HG03025 (cell line): ENCODE measurements around the gene HMGXB4.

Experiments used
- ATAC-seq: cut with Tn5 transposase; IDR thresholded peaks from one replicate; pipeline ENCODE4 v1.9.1; 2021; ENCODE audit warnings: mild to moderate bottlenecking, moderate library complexity; ENCODE audit not compliant: unreplicated experiment, low FRiP score

HMGXB4 gene

GRCh38 chr22:35308480-35309021 is 51.3 kb downstream of the HMGXB4 start:
- peak; percentile 41 for ATAC-seq

GRCh38 chr22:35310556-35311550 is 53.6 kb downstream of the HMGXB4 start:
- ATAC-seq: no peak

- no peak for ATAC-seq
Measured at GRCh38 chr22:35311551-35311999, 54.3 kb downstream of the HMGXB4 start.

- ATAC-seq: no peak
Measured at GRCh38 chr22:35312198-35313059, 55.1 kb downstream of the HMGXB4 start.

GRCh38 chr22:35313311-35314121 is 56.2 kb downstream of the HMGXB4 start:
- no peak for ATAC-seq

- no peak for ATAC-seq
Measured at GRCh38 chr22:35314161-35314942, 57.1 kb downstream of the HMGXB4 start.

- ATAC-seq: no peak
Measured at GRCh38 chr22:35315141-35315854, 58.0 kb downstream of the HMGXB4 start.

GRCh38 chr22:35315855-35316745 is 58.8 kb downstream of the HMGXB4 start:
- ATAC-seq: no peak

GRCh38 chr22:35316751-35317150 is 59.5 kb downstream of the HMGXB4 start:
- ATAC-seq: no peak

GRCh38 chr22:35317680-35318290 is 60.5 kb downstream of the HMGXB4 start:
- no peak for ATAC-seq

GRCh38 chr22:35318346-35319215 is 61.3 kb downstream of the HMGXB4 start:
- ATAC-seq: no peak

- ATAC-seq: no peak
Measured at GRCh38 chr22:35319244-35319985, 62.1 kb downstream of the HMGXB4 start.

- no peak for ATAC-seq
Measured at GRCh38 chr22:35322126-35322525, 64.8 kb downstream of the HMGXB4 start.

- ATAC-seq: no peak
Measured at GRCh38 chr22:35322893-35323292, 65.6 kb downstream of the HMGXB4 start.

GRCh38 chr22:35323305-35323704 is 66.0 kb downstream of the HMGXB4 start:
- no peak for ATAC-seq

- no peak for ATAC-seq
Measured at GRCh38 chr22:35324067-35324466, 66.8 kb downstream of the HMGXB4 start.
